MCF 10A (cell line): ENCODE results near the gene ADARB1. TPM values are rescaled to one million over a fixed set of nuclear protein-coding genes. Genes with fewer than 3 reads are reported as not detected.

Source experiments
- BruUV-seq: library from RNA; stranded (reverse); fragments of 400-500 nt; replicated peaks from 2 replicates; lab custom pipeline; 2021; lab: Mats Ljungman, UMichigan
- CTCF ChIA-PET: fragments of 300-600 bp; sonication (Branson Sonifier 250); formaldehyde crosslinking; extraction: SDS; loops from one replicate; lab custom pipeline; 2021; ENCODE audit warnings: antibody characterized with exemption, inconsistent platforms; lab: Yijun Ruan, JAX
- POLR2A ChIA-PET: fragments of 300-600, 350-650 bp; sonication (Branson Sonifier 250); formaldehyde crosslinking; extraction: SDS; loops from one replicate; lab custom pipeline; 2020; ENCODE audit warnings: antibody characterized with exemption, inconsistent platforms; lab: Yijun Ruan, JAX
- DNase-seq: peaks from one replicate; pipeline ENCODE4 v3.0.0-alpha.2; 2018; ENCODE audit not compliant: unreplicated experiment
- H3K27ac Mint-ChIP-seq: one replicate; pipeline ENCODE4 v1.8.0; 2022; ENCODE audit warnings: mild to moderate bottlenecking, low read depth, mixed read lengths; ENCODE audit not compliant: unreplicated experiment
- H3K27me3 Mint-ChIP-seq: one replicate; pipeline ENCODE4 v1.8.0; 2022; ENCODE audit warnings: mixed read lengths; ENCODE audit not compliant: insufficient read depth, unreplicated experiment
- H3K36me3 Mint-ChIP-seq: one replicate; pipeline ENCODE4 v1.8.0; 2022; ENCODE audit warnings: mild to moderate bottlenecking, moderate library complexity, mixed read lengths; ENCODE audit not compliant: insufficient read depth, unreplicated experiment
- H3K4me1 Mint-ChIP-seq: one replicate; pipeline ENCODE4 v1.8.0; 2022; ENCODE audit warnings: mixed read lengths; ENCODE audit not compliant: insufficient read depth, unreplicated experiment
- H3K4me3 Mint-ChIP-seq: one replicate; pipeline ENCODE4 v1.8.0; 2022; ENCODE audit warnings: mild to moderate bottlenecking, moderate library complexity, mixed read lengths; ENCODE audit not compliant: unreplicated experiment
- H3K9me3 Mint-ChIP-seq: one replicate; pipeline ENCODE4 v1.8.0; 2022; ENCODE audit warnings: mixed read lengths; ENCODE audit not compliant: unreplicated experiment
- CTCF ChIP-seq: fragments of 200-600 bp; IDR thresholded peaks from one replicate; pipeline ENCODE4 v1.8.0; 2022; ENCODE audit warnings: antibody characterized with exemption, mild to moderate bottlenecking; ENCODE audit not compliant: unreplicated experiment
- intact Hi-C: fragments of 100-400 bp; cut with micrococcal nuclease; formaldehyde crosslinking; loops from 2 replicates; pipeline ENCODE4 v1.14.1; 2022
- total RNA-seq: library from RNA; stranded (reverse); gene quantifications from 2 replicates; pipeline ENCODE4 v1.2.3, GENCODE V29; 2022

The ADARB1 gene
- total RNA-seq, 1 experiment from 2014 or later: 19.4 TPM

GRCh38 chr21:45117314-45117713, 42.9 kb downstream of the ADARB1 start:
- H3K9me3 Mint-ChIP-seq: no peaks in the 10 kb centered on the region
- H3K4me1 Mint-ChIP-seq: no peaks in the 10 kb centered on the region
- no peak for TF ChIP-seq CTCF
- intact Hi-C loops: no loop called here
- POLR2A ChIA-PET: interaction anchor here (1.1 kb wide), 1 partner anchor 13 kb away, joined by 3 read pairs; no protein-coding TSS in a partner anchor
- CTCF ChIA-PET: interaction anchor here (0.6 to 5.0 kb wide), 6 partner anchors 11 to 1329 kb away, joined by 3 to 27 read pairs (median 5); no protein-coding TSS in a partner anchor
- DNase-seq: no peak
- BruUV-seq: no TSS peak
- no peaks in the 10 kb centered on the region for H3K27me3 Mint-ChIP-seq
- H3K36me3 Mint-ChIP-seq: no peaks in the 10 kb centered on the region
- no peak overlapping the region for H3K27ac Mint-ChIP-seq
- no peak overlapping the region for H3K4me3 Mint-ChIP-seq

DNA sequence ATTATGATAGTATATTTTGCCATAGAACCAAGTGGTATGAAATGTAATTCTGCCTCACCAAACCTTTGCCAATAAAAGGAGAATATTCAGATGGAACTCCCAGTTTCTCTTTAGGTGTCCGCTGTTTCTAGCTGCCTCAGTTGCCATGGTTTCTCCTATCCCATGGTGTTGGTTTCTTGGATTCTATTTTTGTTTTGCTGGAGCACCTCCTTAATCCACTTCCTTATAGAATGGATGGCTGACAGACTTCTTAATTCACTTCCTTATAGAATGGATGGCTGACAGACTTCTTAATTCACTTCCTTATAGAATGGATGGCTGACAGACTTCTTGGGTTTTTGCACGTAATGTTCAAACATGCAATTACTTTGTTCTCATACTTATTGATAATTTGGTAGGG, 43.7 kb downstream of the ADARB1 start:
- Mint-ChIP-seq H3K4me1 (no peaks in the 10 kb centered on the region), H3K27ac (no peak overlapping the region), H3K4me3 (no peak overlapping the region), H3K36me3 (no peaks in the 10 kb centered on the region), H3K27me3 (no peaks in the 10 kb centered on the region), H3K9me3 (no peaks in the 10 kb centered on the region)
- no TSS peak for BruUV-seq
- ChIA-PET CTCF (interaction anchor here (0.6 to 5.0 kb wide), 5 partner anchors 10 to 1329 kb away, joined by 3 to 27 read pairs (median 7); no protein-coding TSS in a partner anchor), POLR2A (no interaction called here)
- DNase-seq: no peak
- TF ChIP-seq CTCF: no peak
- intact Hi-C loops: no loop called here

- H3K27ac Mint-ChIP-seq: no peak overlapping the region
- ChIA-PET POLR2A (no interaction called here), CTCF (interaction anchor here (1.0 to 1.8 kb wide), 3 partner anchors 9 to 20 kb away, joined by 4 to 7 read pairs (median 6); no protein-coding TSS in a partner anchor)
- no peaks in the 10 kb centered on the region for H3K4me1 Mint-ChIP-seq
- H3K36me3 Mint-ChIP-seq: no peaks in the 10 kb centered on the region
- intact Hi-C loops: no loop called here
- H3K4me3 Mint-ChIP-seq: no peak overlapping the region
- no peaks in the 10 kb centered on the region for H3K27me3 Mint-ChIP-seq
- TF ChIP-seq CTCF: no peak
- no peak for DNase-seq
- H3K9me3 Mint-ChIP-seq: no peaks in the 10 kb centered on the region
- BruUV-seq: no TSS peak
Measured at GRCh38 chr21:45119812-45120211, 45.4 kb downstream of the ADARB1 start.

- Mint-ChIP-seq H3K4me1 (no peaks in the 10 kb centered on the region), H3K9me3 (no peaks in the 10 kb centered on the region), H3K27me3 (no peaks in the 10 kb centered on the region), H3K27ac (no peak overlapping the region), H3K4me3 (no peak overlapping the region), H3K36me3 (no peaks in the 10 kb centered on the region)
- intact Hi-C loops: no loop called here
- no peak for TF ChIP-seq CTCF
- CTCF ChIA-PET: interaction anchor here (0.8 to 1.8 kb wide), 3 partner anchors 7 to 171 kb away, joined by 3 to 6 read pairs (median 4); no protein-coding TSS in a partner anchor
- POLR2A ChIA-PET: no interaction called here
- DNase-seq: no peak
- no TSS peak for BruUV-seq
Measured at GRCh38 chr21:45120975-45121374, 46.6 kb downstream of the ADARB1 start.
